ENCODE results near the gene PREP.

- TF ChIP-seq, protein P1, sequence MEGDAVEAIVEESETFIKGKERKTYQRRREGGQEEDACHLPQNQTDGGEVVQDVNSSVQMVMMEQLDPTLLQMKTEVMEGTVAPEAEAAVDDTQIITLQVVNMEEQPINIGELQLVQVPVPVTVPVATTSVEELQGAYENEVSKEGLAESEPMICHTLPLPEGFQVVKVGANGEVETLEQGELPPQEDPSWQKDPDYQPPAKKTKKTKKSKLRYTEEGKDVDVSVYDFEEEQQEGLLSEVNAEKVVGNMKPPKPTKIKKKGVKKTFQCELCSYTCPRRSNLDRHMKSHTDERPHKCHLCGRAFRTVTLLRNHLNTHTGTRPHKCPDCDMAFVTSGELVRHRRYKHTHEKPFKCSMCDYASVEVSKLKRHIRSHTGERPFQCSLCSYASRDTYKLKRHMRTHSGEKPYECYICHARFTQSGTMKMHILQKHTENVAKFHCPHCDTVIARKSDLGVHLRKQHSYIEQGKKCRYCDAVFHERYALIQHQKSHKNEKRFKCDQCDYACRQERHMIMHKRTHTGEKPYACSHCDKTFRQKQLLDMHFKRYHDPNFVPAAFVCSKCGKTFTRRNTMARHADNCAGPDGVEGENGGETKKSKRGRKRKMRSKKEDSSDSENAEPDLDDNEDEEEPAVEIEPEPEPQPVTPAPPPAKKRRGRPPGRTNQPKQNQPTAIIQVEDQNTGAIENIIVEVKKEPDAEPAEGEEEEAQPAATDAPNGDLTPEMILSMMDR (conservative IDR thresholded peaks at IDR 0.05; ENCODE audit: low read length): no peak
- no peak for TF ChIP-seq EZH2phosphoT487 (IDR thresholded peaks at IDR 0.05; ENCODE audit: borderline replicate concordance)
Observed at GRCh38 chr6:105274678-105275077, 128.2 kb downstream of the PREP start.
